Head of caudate nucleus (tissue), 42 donors: ENCODE measurements around the gene PIEZO2.
"Not testable (repeated sequence)": the region's sequence is repeated elsewhere in the genome, so short reads cannot be mapped to it uniquely, and the experiment has no call there.

Experiments used
- DNase-seq, 42 donors: peaks; one replicate each; pipeline versions ENCODE4 v3.0.0 to v3.0.0-alpha.2; 2020 to 2021; ENCODE audit warnings: mixed read lengths in 7 of 42
- intact Hi-C: fragments of 100-400 bp; cut with DNase I; formaldehyde crosslinking; loops from one replicate; pipeline ENCODE4 v1.15.0; 2022

The PIEZO2 gene

GRCh38 chr18:10926621-10927161 is 222.7 kb downstream of the PIEZO2 start:
- DNase-seq, result no peak
- intact Hi-C loops, result no loop called here

GRCh38 chr18:10924290-10924689 is 225.1 kb downstream of the PIEZO2 start:
- DNase-seq, result no peak
- intact Hi-C loops, result no loop called here

- intact Hi-C loops, result no loop called here
- no peak for DNase-seq
Measured at GRCh38 chr18:10923551-10924070, 225.8 kb downstream of the PIEZO2 start.

GRCh38 chr18:10923141-10923540 is 226.2 kb downstream of the PIEZO2 start:
- intact Hi-C loops, result no loop called here
- DNase-seq, result no peak

- intact Hi-C loops, DNase-seq: not testable (repeated sequence)
Measured at GRCh38 chr18:10922712-10923111, 226.7 kb downstream of the PIEZO2 start.

- intact Hi-C loops, DNase-seq: not testable (repeated sequence)
Measured at GRCh38 chr18:10920309-10920708, 229.1 kb downstream of the PIEZO2 start.

- DNase-seq, result no peak
- intact Hi-C loops, result no loop called here
Measured at GRCh38 chr18:10919851-10920250, 229.5 kb downstream of the PIEZO2 start.

GRCh38 chr18:10916865-10917264 is 232.5 kb downstream of the PIEZO2 start:
- no peak for DNase-seq
- intact Hi-C loops, result no loop called here

- intact Hi-C loops, result no loop called here
- no peak for DNase-seq
Measured at GRCh38 chr18:10916387-10916786, 233.0 kb downstream of the PIEZO2 start.

- intact Hi-C loops, DNase-seq: not testable (repeated sequence)
Measured at GRCh38 chr18:10915748-10916147, 233.6 kb downstream of the PIEZO2 start.

- DNase-seq, intact Hi-C loops: not testable (repeated sequence)
Measured at GRCh38 chr18:10914610-10915009, 234.8 kb downstream of the PIEZO2 start.

GRCh38 chr18:10913919-10914318 is 235.4 kb downstream of the PIEZO2 start:
- no peak for DNase-seq
- intact Hi-C loops, result no loop called here

GRCh38 chr18:10912790-10913545 is 236.4 kb downstream of the PIEZO2 start:
- no peak for DNase-seq
- intact Hi-C loops, result no loop called here

GRCh38 chr18:10909724-10910123 is 239.6 kb downstream of the PIEZO2 start:
- intact Hi-C loops, result no loop called here
- DNase-seq, result no peak

- no peak for DNase-seq
- intact Hi-C loops, result no loop called here
Measured at GRCh38 chr18:10908760-10909159, 240.6 kb downstream of the PIEZO2 start.

GRCh38 chr18:10907749-10908148 is 241.6 kb downstream of the PIEZO2 start:
- DNase-seq, result no peak
- intact Hi-C loops, result no loop called here

GRCh38 chr18:10901329-10901728 is 248.0 kb downstream of the PIEZO2 start:
- DNase-seq, result no peak
- intact Hi-C loops, result no loop called here

GRCh38 chr18:10900435-10900834 is 248.9 kb downstream of the PIEZO2 start:
- DNase-seq, result no peak
- intact Hi-C loops, result no loop called here

GRCh38 chr18:10899481-10899880 is 249.9 kb downstream of the PIEZO2 start:
- DNase-seq, result no peak
- intact Hi-C loops, result no loop called here

GRCh38 chr18:10898417-10898974 is 250.9 kb downstream of the PIEZO2 start:
- no peak for DNase-seq
- intact Hi-C loops, result no loop called here

- no peak for DNase-seq
- intact Hi-C loops, result no loop called here
Measured at GRCh38 chr18:10896851-10897250, 252.5 kb downstream of the PIEZO2 start.
